HG02588 (cell line): ENCODE data around the gene CEP57L1.
"Not testable (repeated sequence)": the region's sequence is repeated elsewhere in the genome, so short reads cannot be mapped to it uniquely, and the experiment has no call there.

Source experiments
- ATAC-seq: cut with Tn5 transposase; IDR thresholded peaks from one replicate; pipeline ENCODE4 v1.9.1; 2021; ENCODE audit warnings: mild to moderate bottlenecking, moderate library complexity; ENCODE audit not compliant: unreplicated experiment

Gene CEP57L1

GRCh38 chr6:109167562-109167961 lies 72.3 kb downstream of the CEP57L1 start:
- ATAC-seq: no peak

- no peak for ATAC-seq
Measured at GRCh38 chr6:109170333-109170732, 75.0 kb downstream of the CEP57L1 start.

GRCh38 chr6:109172101-109172746 lies 76.9 kb downstream of the CEP57L1 start:
- ATAC-seq: no peak

GRCh38 chr6:109174916-109175315 lies 79.6 kb downstream of the CEP57L1 start:
- no peak for ATAC-seq

- no peak for ATAC-seq
Measured at GRCh38 chr6:109178921-109179320, 83.6 kb downstream of the CEP57L1 start.

- no peak for ATAC-seq
Measured at GRCh38 chr6:109179507-109179906, 84.2 kb downstream of the CEP57L1 start.

GRCh38 chr6:109182578-109182977 lies 87.3 kb downstream of the CEP57L1 start:
- ATAC-seq: no peak

GRCh38 chr6:109183109-109183650 lies 87.9 kb downstream of the CEP57L1 start:
- no peak for ATAC-seq

- no peak for ATAC-seq
Measured at GRCh38 chr6:109184638-109185037, 89.3 kb downstream of the CEP57L1 start.

GRCh38 chr6:109186012-109186411 lies 90.7 kb downstream of the CEP57L1 start:
- ATAC-seq: no peak

- no peak for ATAC-seq
Measured at GRCh38 chr6:109187399-109188114, 92.2 kb downstream of the CEP57L1 start.

- no peak for ATAC-seq
Measured at GRCh38 chr6:109188115-109188411, 92.8 kb downstream of the CEP57L1 start.

GRCh38 chr6:109191368-109191767 lies 96.1 kb downstream of the CEP57L1 start:
- ATAC-seq: not testable (repeated sequence)

GRCh38 chr6:109192865-109193264 lies 97.6 kb downstream of the CEP57L1 start:
- ATAC-seq: no peak

- no peak for ATAC-seq
Measured at GRCh38 chr6:109194880-109195279, 99.6 kb downstream of the CEP57L1 start.

- ATAC-seq: no peak
Measured at GRCh38 chr6:109197061-109197460, 101.8 kb downstream of the CEP57L1 start.

GRCh38 chr6:109202409-109203264 lies 107.3 kb downstream of the CEP57L1 start:
- ATAC-seq: no peak

- ATAC-seq: no peak
Measured at GRCh38 chr6:109204511-109204910, 109.2 kb downstream of the CEP57L1 start.

GRCh38 chr6:109212683-109213082 lies 117.4 kb downstream of the CEP57L1 start:
- no peak for ATAC-seq
